Stimulated activated CD4-positive, alpha-beta T cell treated with anti-CD3 and anti-CD28 coated beads, Interleukin-12 subunit alpha, Interleukin-12 subunit beta, amount 100 ng/mL, for 4 hours (primary cell): ENCODE data around the gene DDX11.
"Not testable (repeated sequence)": the region's sequence is repeated elsewhere in the genome, so short reads cannot be mapped to it uniquely, and the experiment has no call there.

Source experiments
- DNase-seq: peaks from one replicate; pipeline ENCODE4 v3.0.0-alpha.2; 2020

The DDX11 gene

DNA sequence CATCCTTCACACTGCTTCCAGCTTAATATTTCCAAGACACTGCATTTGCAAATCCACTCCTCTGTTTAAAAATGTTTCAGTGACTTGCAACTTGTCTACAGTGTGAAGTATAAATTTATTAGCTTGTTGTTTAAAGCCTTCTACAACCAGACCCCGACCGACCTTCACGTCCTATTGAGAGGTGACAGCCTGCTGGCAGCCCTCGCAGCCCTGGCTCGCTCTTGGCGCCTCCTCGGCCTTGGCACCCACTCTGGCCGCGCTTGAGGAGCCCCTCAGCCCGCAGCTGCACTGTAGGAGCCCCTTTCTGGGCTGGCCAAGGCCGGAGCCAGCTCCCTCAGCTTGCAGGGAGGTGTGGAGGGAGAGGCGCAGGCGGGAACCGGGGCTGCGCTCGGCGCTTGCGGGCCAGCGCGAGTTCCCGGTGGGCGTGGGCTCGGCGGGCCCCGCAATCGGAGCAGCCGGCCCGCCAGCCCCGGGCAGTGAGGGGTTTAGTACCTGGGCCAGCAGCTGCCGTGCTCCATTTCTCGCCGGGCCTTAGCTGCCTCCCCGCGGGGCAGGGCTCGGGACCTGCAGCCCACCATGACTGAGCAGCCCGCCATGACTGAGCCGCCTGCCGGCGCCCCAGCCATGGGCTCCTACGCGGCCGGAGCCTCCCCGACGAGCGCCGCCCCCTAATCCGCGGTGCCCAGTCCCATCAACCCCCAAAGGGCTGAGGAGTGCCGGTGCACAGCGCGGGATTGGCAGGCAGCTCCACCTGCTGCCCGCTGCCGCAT is 2.5 kb upstream of the DDX11 start:
- not testable (repeated sequence) for DNase-seq

DNA sequence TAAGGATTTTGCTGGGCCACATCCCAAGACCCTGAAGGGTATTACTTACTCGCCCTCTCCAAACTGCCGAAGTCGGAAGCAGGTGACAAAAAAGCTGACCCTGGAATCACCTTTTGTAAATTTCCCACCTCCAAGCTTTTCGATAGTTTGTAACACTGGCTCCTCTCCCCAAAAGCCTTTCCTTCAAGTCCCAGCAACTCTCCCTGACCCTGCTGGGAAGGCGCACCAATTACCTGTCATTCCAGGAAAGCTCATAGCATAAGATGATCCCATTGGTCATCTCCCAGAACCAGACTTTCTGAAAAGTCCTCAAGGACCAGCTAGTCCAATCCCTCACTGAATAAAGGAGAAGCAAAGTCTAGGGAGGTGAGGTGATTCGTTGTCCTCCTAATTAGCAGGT is 698 bp upstream of the DDX11 start:
- not testable (repeated sequence) for DNase-seq

DNA sequence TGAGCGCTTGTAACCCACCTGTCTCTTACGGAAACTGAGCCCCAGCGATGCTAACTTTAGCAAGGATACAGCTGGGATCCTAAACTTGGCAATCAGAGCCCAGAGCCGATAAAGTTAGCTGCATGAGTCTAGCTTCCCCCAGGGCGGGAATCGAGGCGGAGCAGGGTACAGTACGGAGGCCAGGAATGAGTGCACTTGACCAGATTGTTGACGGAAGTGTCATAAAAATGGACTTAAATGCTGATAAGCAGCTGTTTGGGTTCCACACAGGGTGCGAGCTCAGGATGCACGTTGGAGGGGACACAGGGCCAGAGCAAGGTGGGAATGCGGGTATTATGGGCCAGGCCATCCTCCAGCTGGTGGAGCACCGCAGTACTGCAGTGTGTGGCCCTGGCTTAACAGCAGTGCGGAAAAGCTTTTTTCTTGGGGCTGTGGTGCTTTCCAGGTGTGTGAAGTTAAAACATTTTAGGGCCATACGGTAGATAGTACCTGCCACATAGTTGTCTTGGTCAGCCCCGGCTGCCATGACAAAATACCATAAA is 744 bp downstream of the DDX11 start:
- not testable (repeated sequence) for DNase-seq

DNA sequence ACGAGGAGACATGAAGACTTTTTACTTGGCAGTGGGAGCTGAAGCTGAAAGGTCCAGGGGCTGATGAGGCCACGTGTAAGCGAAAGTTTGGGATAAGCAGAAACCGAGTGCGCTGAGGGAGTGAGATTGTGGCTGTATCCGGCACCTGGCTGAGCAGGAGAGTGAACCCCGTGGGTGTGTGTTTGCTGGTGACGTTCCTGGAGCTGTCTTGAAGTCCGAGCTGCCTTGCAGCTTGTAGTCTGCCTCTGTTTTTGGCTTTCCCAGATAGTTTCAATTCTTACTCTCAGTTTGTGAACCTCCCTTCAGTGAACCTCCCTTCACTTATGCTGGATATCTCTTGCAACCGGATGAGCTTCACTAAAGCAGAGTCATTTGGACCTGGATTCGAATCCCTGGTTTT is 2.5 kb downstream of the DDX11 start:
- not testable (repeated sequence) for DNase-seq

DNA sequence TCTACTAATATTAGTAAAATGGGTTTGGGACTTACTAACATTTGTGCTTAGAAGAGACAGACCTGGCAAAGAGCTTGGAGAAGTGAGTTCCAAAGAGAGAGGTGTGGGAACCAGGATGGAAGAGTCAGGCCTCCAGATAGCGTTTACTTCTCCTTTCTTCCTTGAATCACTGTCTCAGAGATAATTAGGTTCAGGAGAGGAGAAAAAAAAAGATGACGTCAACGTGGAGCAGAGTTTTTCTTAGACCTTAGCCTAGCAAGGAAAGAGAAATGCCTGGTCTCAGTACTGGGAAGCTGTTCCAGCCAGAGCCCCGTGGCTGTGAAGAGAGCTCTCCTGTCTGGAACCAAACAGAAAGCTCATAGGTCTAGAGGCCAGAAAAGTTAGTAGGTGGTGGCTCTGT is 3.4 kb downstream of the DDX11 start:
- not testable (repeated sequence) for DNase-seq

DNA sequence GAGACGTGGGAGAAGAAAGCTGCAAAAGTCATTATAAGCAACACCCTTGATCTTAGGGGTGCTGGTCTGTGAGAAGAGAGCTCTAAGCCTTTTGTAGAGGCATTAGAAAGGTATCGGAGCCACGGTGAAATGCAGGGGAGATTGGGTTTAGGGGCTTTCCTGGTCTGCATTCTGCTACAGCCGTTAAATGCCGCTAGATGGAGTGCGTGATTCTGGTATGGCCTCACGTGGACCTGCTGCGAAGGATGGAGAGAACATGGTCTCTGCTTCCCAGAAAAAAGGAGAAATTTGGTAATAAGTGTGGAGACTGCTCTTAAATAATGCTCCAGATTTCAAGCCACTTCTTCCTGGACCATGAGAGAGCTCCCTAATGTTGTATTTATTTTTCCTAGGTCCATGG is 4.3 kb downstream of the DDX11 start:
- DNase-seq: not testable (repeated sequence)

DNA sequence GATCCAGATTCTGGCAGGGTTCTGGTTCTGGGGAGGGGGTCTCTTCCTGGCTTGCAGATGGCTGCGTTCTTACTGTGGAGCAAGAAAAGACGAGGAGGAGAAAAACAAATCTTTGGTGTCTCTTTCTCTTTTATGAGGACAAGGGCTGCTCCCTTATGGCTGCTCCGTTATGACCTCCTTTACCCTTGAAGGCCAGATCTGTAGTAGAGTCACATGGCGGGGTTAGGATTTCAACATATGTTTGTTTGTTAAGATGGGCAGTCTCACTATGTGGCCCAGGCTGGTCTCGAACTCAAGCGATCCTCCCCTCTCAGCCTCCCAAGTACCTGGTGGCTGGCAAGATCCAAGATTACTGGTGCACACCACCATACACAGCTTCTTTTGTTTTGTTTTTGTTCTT is 5.8 kb downstream of the DDX11 start:
- DNase-seq: not testable (repeated sequence)

DNA sequence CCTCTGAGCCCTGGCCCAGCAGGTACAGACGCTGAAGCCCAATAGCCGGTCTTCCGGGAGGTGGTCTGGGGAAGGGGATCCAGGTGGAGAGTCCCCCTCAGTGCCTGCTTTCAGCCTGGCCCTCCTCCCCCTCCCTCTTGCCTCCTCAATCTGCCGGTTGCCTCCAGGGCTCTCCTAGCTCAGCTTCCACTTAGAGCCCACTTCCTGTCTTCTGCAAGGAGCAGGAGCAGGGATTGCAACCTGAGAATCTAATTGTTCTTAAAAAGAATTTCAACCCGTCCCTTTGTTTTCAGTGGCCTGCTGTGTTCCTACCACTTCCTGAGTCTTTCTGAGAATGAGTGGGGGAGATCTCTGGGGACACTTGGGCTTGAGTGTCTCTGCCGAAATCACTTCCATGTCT is 6.6 kb downstream of the DDX11 start:
- DNase-seq: not testable (repeated sequence)

DNA sequence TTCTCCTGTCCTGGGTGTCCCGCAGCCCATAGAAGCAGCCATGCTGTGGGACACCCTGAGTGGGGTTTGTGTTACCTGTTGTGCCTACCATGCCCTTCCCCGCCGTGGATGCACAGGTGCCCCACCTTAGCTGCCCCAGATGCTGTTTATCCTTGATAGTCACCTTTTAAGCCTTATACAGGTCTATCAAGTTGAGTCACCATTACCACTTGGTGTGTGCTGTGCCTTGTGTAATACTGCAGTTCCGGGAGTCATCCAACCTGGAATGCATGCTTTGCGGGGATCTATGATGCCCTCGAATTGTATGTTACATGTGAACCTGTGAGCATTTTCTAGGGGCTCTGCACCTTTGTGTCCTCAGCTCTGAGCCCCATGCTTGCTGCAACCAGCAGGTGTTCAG is 7.6 kb downstream of the DDX11 start:
- DNase-seq: not testable (repeated sequence)

DNA sequence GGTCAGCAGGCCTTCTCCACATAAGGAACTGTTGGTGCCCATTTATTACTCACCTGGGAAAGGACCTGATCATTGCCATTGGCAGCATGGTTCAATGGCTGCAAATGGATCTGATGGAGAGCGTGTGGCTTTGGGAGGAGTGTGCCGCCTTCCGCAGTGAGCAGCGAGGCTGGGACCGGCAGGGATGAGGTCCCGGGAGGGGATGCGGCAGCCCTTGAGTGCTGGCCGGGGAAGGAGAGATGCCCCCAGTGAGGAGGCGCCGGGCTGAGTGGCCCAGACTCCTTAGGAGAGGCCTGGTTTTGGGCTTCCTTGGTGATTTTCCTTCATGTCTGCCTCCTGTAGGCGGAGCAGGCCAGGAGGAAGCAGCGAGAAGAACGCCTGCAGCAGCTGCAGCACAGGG is 10.6 kb downstream of the DDX11 start:
- DNase-seq: not testable (repeated sequence)

DNA sequence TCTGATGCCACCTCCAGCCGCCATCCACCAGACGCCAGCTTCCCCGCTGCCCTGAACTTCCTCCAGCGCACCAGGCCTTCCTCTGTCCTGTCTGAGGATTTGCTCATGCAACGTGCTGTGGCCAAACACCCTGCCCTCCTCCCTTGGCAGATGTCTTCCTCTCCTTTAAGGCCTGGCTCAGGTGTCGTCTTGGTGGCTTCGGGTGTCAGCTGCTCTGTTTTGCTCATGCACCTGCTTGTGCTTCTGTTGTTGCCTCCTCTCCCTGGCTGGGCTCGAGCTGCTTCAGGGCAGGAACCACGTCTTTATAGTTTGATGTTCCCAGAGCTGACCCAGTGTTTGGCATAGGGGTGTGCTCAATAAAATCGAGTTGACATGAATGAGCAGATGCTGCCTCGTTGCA is 12.4 kb downstream of the DDX11 start:
- DNase-seq: not testable (repeated sequence)

DNA sequence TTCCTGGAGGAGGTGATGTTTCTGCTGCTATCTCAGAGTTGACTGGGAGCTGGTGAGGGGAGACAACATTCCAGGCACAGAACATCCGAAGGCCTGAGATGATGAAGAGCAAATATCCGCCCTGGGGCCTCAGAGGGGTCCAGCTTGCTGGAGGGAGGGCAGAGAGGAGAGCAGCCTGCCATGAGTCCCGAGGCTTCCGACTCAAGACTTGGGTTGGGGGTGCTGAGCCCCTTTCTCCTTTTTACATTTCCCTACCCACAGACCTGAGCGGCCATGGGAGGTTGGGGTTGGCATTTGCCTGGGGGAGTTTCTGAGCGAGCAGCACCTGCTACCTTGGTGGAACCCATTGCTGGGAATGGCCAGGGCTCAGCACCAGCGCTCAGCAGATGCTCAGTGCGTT is 13.8 kb downstream of the DDX11 start:
- DNase-seq: not testable (repeated sequence)

DNA sequence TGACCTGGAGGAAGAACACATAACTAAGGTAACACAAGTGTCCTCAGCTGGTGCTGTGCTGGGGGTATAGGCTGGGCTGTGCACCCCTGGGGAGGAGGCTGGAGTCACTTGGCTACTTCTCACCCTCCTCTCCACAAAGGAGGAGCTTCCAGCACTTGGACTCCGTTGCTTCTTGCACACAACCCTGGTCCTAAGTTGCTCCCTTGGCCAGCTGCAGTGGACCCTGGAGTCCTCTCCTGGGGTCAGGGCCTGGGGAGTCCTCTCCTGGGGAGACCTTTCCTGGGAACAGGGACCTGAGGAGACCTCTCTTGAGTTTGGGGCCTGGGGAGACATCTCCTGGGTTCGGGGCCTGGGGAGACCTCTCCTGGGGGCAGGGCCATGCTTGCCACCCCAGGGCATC is 14.3 kb downstream of the DDX11 start:
- not testable (repeated sequence) for DNase-seq

DNA sequence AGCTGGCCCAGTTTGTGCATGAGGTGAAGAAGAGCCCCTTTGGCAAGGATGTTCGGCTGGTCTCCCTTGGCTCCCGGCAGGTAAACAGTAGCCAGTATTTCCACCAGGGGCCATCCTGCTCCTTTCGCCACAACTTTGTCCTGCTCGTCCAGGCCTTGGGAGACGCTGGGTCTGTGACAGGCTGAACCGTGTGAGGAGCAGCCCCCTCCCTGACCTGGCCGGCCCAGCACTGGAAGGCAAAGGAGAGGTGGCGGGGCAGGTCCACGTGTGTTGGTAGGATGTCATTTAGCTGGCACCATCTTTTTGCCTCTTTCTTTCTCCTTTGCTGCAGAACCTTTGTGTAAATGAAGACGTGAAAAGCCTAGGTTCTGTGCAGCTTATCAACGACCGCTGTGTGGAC is 15.4 kb downstream of the DDX11 start:
- no peak for DNase-seq

DNA sequence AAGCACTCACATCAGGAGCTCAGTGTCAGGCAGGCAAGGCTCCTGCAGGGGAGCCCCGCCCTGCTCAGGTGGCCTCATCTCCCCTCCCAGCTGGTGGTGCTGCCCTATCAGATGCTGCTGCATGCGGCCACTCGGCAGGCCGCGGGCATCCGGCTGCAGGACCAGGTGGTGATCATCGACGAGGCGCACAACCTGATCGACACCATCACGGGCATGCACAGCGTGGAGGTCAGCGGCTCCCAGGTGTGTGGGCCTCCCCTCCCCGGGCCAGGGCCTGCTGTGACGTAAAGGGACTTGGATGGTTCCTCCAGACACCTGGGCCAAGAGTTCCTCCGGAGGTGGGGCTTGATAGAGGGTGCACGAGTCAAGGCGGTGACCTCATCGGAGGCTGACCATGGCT is 18.0 kb downstream of the DDX11 start:
- DNase-seq: not testable (repeated sequence)

DNA sequence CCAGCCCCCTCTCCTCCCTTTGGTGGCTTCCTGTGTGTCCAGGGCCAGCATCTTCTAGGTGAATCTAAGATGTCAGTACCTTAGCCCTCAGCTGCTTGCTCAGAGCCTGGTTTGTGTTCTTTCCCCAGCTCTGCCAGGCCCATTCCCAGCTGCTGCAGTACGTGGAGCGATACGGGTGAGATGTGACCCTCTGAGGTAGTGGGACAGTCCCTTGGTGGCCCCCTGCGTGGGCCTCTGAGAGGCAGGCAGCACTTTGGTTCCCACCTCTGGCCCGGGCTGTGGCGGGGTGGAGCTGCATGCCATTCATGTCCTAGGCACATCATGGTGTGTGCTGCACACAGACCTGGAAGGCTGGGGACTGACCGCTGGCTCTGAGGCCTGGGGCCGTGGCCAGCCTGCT is 19.1 kb downstream of the DDX11 start:
- not testable (repeated sequence) for DNase-seq

DNA sequence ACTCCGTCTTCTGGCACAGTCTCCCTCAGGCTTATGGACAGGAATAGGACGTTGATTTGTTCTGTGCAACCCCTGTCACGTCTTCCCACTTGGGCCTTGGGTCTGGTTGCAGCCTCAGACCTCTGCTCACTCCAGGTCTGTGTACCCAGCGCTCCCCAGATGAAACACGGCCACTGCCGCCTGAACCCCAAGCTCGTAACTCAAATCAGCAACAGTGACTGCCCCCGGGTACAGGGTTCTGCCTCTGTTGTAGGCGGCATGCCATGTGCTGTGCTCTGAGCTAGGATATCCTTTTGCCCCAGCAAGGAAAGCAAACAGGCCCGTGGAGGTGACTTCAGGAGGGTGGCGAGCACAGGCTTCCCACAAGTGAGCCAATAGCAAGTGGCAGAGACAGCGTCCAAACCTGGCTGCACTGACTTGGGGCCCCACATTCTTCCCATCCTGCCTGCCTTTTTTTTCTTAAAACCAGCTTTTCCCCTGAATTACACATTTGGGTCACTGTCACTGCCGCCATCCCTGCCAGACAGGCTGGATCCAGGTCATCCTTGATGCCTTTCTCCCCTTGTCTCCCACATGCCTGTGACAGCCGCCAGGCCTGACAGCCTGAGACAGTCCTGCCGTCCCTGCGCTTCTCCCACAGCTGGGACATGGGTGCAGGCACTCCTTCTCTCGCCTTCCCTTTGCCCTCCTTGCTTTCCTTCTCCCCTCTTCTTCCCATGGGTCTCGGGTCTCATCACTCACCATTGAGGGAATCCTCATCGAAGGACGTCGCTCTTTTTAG is 21.6 kb downstream of the DDX11 start:
- DNase-seq: not testable (repeated sequence)

DNA sequence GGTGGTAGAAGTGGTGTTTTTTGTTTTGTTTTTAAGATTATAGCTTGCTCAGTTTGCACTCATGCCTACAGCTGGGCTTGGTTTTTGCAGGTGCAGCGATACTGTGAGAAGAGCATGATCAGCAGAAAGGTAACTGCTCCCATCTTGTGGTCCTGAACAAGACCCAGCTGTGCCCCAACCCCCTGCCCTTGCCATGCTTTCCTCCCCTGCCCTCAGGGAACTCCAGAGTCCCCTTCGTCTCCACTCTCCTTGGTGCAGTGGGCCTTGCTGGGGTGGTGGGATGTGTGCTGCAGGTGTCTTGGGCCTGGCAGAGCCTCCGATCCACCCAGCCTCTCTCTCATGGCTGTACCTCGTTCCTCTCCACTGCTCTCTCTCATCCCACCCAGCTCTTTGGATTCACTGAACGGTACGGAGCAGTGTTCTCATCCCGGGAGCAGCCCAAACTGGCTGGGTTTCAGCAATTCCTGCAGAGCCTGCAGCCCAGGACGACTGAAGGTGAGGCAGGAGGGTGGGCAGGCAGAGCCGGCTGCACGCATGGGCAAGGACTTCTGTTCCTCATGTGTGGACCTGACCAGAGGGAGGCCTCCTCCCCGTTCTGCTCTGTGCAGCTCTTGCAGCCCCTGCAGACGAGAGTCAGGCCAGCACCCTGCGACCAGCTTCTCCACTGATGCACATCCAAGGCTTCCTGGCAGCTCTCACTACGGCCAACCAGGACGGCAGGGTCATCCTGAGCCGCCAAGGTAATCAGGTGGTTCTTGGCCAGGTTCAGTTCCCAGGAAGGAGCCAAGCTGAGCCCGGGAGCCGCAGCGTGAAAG is 22.8 kb downstream of the DDX11 start:
- not testable (repeated sequence) for DNase-seq

DNA sequence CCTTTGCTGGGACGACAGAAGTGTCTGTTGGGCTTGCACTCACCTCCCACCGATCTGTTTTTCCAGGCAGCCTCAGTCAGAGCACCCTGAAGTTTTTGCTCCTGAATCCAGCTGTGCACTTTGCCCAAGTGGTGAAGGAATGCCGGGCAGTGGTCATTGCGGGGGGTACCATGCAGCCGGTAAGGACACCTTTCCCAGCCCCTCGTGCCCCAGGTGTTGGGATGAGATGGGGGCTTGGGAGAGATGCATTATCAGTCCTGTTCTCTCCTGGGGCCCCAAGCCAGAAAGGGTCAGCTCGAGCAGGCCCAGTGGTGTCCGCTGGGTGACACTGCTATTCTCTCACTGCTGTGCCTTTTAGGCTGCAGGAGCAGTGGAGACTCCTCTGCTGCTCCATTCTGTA is 24.2 kb downstream of the DDX11 start:
- not testable (repeated sequence) for DNase-seq

DNA sequence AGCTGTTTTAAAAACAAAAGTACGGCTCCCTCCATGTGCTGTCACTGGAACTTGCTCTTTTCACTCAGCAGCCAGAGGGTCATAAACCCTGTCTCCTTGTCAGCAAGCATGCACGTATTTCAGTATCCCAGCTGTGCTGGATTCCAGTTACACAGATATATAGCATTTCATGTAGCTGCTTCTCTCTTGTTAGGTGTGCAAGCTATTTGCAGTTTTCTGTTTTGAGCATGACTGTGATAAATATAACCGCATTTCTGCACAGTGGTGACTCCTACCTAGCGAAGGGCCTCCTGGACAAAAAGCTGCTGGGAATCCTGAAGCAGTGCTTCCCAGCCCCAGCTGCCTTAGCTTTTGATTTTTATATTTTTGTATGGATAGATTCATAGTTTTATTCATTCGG is 24.7 kb downstream of the DDX11 start:
- not testable (repeated sequence) for DNase-seq

DNA sequence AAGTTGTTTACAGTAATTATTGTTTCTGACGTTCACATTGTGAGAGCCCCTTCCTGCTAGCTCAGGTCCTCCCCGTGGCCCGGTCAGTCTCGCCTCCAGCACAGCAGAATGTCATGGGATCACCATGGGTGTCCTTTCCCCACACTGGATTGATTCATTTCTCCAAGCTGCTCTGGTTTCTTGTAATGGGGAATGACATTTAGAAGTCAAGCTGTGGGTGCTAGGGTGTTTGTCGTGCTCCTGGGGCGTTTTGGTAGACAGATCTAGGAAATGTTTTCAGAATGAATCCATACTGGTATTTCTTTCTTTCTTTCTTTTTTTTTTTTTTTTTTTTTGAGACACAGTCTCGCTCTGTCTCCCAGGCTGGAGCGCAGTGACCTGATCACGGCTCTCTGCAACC is 25.1 kb downstream of the DDX11 start:
- DNase-seq: not testable (repeated sequence)

DNA sequence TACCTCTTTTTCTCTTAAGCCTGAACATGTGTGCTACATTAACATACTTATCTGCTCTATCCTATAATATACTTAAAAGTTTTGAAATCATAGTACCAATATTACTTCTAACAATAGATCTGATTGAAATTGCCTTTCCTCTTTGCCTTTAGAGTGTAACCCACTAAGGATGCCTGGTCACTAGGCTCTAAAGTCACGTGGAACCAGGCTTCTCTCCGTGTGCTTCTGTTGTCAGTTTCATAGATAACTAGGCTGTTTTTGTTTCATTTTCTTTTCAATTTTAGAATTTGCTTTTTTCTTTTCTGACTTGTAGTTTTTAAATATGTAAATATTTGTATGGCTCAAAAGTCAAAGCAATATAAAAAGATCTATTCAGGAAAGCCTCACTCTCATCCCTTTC is 25.8 kb downstream of the DDX11 start:
- DNase-seq: not testable (repeated sequence)
